ENCODE measurements around the gene FGF11. TPM values are rescaled to one million over a fixed set of nuclear protein-coding genes. Genes with fewer than 3 reads are reported as not detected.

FGF11 gene
- total and polyA plus RNA-seq, 2 of the 13 experiments (the other 11 are each of a cell fraction or from before 2014, with no cell fraction given): 0.20 to 7.6 TPM

DNA sequence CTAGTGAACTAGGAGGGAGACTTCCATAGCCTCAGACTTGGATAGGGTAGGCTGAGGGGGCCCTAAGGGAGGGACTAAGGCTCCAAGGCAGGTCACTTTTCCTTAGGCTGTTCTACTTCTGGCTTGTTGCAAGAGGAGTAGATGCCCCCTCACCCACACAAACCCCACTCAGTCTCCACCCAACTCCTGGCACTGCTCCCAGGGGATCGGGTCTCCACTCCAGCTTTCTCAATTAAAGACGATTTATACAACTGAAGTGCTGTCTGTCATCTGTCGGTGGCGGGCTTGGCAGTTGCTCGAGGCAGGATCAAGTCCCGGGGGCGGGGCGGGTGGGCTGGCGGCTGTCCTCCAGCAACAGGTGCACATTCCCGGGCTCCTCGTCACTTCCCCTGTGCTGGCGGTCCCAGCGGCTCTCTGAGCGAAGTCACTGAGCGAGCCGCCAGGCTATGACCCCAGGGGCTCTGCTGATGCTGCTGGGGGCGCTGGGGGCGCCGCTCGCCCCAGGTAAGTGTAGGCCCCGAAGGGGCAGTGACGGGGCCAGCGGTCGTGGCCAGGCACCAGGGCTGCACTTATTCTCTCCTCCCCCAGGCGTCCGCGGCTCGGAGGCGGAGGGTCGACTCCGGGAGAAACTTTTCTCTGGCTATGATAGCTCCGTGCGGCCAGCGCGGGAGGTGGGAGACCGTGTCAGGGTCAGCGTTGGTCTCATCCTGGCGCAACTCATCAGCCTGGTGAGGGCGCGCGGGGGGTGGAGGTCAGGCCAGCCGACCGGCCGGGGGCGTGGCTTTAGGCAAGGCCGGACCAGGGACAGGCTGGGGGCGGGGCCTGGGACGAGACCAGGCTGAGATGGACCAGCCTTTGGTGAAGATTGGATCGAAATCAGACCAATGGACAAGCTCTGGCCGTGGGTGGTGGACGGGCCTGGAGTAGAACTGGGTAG is 5.6 kb downstream of the FGF11 start, which contains the start of gene CHRNB1 (continued):
- TF ChIP-seq, protein P1, sequence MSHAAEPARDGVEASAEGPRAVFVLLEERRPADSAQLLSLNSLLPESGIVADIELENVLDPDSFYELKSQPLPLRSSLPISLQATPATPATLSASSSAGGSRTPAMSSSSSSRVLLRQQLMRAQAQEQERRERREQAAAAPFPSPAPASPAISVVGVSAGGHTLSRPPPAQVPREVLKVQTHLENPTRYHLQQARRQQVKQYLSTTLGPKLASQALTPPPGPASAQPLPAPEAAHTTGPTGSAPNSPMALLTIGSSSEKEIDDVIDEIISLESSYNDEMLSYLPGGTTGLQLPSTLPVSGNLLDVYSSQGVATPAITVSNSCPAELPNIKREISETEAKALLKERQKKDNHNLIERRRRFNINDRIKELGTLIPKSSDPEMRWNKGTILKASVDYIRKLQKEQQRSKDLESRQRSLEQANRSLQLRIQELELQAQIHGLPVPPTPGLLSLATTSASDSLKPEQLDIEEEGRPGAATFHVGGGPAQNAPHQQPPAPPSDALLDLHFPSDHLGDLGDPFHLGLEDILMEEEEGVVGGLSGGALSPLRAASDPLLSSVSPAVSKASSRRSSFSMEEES (CRISPR knock-in tag; IDR thresholded peaks at IDR 0.05): peak; percentile 24; the same call in 1 of the 2 replicates
- TF ChIP-seq ZNF703 (CRISPR knock-in tag; IDR thresholded peaks at IDR 0.05; ENCODE audit: borderline replicate concordance) (peak; percentile 64; the same call in 1 of the 2 replicates), SNAI1 (CRISPR knock-in tag; IDR thresholded peaks at IDR 0.05; ENCODE audit: borderline replicate concordance) (peak; percentile 93; the same call in 1 of the 2 replicates), ZNF441 (CRISPR knock-in tag; IDR thresholded peaks at IDR 0.05; ENCODE audit: borderline replicate concordance) (0 out of 2 replicates have a peak, but pooled peaks have one; percentile 14), GLI4 (CRISPR knock-in tag; IDR thresholded peaks at IDR 0.05; ENCODE audit: borderline replicate concordance) (no peak), XRCC5 (optimal IDR thresholded peaks at IDR 0.05; ENCODE audit: low read length) (peak; percentile 71), ARNTL (CRISPR knock-in tag; IDR thresholded peaks at IDR 0.05) (peak; percentile 64; the same call in 1 of the 2 replicates)
- TF ChIP-seq, protein P2, sequence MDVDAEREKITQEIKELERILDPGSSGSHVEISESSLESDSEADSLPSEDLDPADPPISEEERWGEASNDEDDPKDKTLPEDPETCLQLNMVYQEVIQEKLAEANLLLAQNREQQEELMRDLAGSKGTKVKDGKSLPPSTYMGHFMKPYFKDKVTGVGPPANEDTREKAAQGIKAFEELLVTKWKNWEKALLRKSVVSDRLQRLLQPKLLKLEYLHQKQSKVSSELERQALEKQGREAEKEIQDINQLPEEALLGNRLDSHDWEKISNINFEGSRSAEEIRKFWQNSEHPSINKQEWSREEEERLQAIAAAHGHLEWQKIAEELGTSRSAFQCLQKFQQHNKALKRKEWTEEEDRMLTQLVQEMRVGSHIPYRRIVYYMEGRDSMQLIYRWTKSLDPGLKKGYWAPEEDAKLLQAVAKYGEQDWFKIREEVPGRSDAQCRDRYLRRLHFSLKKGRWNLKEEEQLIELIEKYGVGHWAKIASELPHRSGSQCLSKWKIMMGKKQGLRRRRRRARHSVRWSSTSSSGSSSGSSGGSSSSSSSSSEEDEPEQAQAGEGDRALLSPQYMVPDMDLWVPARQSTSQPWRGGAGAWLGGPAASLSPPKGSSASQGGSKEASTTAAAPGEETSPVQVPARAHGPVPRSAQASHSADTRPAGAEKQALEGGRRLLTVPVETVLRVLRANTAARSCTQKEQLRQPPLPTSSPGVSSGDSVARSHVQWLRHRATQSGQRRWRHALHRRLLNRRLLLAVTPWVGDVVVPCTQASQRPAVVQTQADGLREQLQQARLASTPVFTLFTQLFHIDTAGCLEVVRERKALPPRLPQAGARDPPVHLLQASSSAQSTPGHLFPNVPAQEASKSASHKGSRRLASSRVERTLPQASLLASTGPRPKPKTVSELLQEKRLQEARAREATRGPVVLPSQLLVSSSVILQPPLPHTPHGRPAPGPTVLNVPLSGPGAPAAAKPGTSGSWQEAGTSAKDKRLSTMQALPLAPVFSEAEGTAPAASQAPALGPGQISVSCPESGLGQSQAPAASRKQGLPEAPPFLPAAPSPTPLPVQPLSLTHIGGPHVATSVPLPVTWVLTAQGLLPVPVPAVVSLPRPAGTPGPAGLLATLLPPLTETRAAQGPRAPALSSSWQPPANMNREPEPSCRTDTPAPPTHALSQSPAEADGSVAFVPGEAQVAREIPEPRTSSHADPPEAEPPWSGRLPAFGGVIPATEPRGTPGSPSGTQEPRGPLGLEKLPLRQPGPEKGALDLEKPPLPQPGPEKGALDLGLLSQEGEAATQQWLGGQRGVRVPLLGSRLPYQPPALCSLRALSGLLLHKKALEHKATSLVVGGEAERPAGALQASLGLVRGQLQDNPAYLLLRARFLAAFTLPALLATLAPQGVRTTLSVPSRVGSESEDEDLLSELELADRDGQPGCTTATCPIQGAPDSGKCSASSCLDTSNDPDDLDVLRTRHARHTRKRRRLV (CRISPR knock-in tag; IDR thresholded peaks at IDR 0.05): peak; percentile 80; the same call in 1 of the 2 replicates
- TF ChIP-seq, protein P3, sequence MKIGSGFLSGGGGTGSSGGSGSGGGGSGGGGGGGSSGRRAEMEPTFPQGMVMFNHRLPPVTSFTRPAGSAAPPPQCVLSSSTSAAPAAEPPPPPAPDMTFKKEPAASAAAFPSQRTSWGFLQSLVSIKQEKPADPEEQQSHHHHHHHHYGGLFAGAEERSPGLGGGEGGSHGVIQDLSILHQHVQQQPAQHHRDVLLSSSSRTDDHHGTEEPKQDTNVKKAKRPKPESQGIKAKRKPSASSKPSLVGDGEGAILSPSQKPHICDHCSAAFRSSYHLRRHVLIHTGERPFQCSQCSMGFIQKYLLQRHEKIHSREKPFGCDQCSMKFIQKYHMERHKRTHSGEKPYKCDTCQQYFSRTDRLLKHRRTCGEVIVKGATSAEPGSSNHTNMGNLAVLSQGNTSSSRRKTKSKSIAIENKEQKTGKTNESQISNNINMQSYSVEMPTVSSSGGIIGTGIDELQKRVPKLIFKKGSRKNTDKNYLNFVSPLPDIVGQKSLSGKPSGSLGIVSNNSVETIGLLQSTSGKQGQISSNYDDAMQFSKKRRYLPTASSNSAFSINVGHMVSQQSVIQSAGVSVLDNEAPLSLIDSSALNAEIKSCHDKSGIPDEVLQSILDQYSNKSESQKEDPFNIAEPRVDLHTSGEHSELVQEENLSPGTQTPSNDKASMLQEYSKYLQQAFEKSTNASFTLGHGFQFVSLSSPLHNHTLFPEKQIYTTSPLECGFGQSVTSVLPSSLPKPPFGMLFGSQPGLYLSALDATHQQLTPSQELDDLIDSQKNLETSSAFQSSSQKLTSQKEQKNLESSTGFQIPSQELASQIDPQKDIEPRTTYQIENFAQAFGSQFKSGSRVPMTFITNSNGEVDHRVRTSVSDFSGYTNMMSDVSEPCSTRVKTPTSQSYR (CRISPR knock-in tag; IDR thresholded peaks at IDR 0.05; ENCODE audit: borderline replicate concordance): peak; percentile 70
- TF ChIP-seq, protein P4, sequence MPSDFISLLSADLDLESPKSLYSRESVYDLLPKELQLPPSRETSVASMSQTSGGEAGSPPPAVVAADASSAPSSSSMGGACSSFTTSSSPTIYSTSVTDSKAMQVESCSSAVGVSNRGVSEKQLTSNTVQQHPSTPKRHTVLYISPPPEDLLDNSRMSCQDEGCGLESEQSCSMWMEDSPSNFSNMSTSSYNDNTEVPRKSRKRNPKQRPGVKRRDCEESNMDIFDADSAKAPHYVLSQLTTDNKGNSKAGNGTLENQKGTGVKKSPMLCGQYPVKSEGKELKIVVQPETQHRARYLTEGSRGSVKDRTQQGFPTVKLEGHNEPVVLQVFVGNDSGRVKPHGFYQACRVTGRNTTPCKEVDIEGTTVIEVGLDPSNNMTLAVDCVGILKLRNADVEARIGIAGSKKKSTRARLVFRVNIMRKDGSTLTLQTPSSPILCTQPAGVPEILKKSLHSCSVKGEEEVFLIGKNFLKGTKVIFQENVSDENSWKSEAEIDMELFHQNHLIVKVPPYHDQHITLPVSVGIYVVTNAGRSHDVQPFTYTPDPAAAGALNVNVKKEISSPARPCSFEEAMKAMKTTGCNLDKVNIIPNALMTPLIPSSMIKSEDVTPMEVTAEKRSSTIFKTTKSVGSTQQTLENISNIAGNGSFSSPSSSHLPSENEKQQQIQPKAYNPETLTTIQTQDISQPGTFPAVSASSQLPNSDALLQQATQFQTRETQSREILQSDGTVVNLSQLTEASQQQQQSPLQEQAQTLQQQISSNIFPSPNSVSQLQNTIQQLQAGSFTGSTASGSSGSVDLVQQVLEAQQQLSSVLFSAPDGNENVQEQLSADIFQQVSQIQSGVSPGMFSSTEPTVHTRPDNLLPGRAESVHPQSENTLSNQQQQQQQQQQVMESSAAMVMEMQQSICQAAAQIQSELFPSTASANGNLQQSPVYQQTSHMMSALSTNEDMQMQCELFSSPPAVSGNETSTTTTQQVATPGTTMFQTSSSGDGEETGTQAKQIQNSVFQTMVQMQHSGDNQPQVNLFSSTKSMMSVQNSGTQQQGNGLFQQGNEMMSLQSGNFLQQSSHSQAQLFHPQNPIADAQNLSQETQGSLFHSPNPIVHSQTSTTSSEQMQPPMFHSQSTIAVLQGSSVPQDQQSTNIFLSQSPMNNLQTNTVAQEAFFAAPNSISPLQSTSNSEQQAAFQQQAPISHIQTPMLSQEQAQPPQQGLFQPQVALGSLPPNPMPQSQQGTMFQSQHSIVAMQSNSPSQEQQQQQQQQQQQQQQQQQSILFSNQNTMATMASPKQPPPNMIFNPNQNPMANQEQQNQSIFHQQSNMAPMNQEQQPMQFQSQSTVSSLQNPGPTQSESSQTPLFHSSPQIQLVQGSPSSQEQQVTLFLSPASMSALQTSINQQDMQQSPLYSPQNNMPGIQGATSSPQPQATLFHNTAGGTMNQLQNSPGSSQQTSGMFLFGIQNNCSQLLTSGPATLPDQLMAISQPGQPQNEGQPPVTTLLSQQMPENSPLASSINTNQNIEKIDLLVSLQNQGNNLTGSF (CRISPR knock-in tag; IDR thresholded peaks at IDR 0.05): no peak
- TF ChIP-seq, protein P5, sequence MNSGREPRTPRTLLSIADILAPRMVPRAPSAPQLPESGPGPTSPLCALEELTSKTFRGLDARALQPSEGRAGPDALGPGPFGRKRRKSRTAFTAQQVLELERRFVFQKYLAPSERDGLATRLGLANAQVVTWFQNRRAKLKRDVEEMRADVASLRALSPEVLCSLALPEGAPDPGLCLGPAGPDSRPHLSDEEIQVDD (CRISPR knock-in tag; IDR thresholded peaks at IDR 0.05; ENCODE audit: borderline replicate concordance): peak; percentile 67; the same call in 1 of the 2 replicates

Measured in HepG2 (cell line).